ENCODE data around the gene INPP1.

Gene INPP1

GRCh38 chr2:190313880-190314279 is 29.5 kb upstream of the INPP1 start:
- no peak for DNase-seq
- H3K27me3 ChIP-seq (replicated peaks; ENCODE audit: control insufficient read depth, insufficient read depth, low read length, poor library complexity, severe bottlenecking), result no peaks in the 10 kb centered on the region
- peaks cover 4% of the 10 kb centered on the region for H3K36me3 ChIP-seq (ENCODE audit: control insufficient read depth, insufficient read depth, low read length)
- H3K4me3 ChIP-seq (ENCODE audit: insufficient read depth, low read depth, low read length, poor library complexity, severe bottlenecking), result no peak overlapping the region
- H3K9me3 ChIP-seq (ENCODE audit: control insufficient read depth, low read length), result no peaks in the 10 kb centered on the region
- H3K27ac ChIP-seq (ENCODE audit: insufficient read depth, low read length, poor library complexity, severe bottlenecking), result no peak overlapping the region
- peaks cover 2% of the 10 kb centered on the region for H3K4me1 ChIP-seq (ENCODE audit: control insufficient read depth, insufficient read depth, low read length, poor library complexity, severe bottlenecking)

DNA sequence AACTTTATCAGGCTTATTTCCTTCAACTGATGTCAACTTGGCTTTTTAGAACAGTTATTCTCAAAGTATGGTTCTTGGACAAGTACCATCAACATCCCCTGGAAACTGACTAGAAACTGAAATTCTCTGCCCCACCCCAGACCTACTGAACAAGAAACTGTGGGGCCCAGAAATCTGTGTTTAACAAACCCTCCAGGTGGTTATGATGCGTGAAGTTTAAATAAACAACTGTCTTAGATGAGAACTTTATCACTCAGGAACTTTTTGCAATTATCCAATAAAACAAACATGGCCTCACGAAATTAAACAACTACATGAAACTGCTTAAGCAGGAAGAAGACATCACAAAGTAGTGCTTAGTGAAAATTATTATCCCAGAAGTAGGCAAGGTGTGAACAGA is 28.1 kb upstream of the INPP1 start:
- Histone ChIP-seq H3K27me3 (replicated peaks; ENCODE audit: control insufficient read depth, insufficient read depth, low read length, poor library complexity, severe bottlenecking) (no peaks in the 10 kb centered on the region), H3K36me3 (ENCODE audit: control insufficient read depth, insufficient read depth, low read length) (no peaks in the 10 kb centered on the region), H3K27ac (ENCODE audit: insufficient read depth, low read length, poor library complexity, severe bottlenecking) (no peak overlapping the region), H3K9me3 (ENCODE audit: control insufficient read depth, low read length) (no peaks in the 10 kb centered on the region), H3K4me3 (ENCODE audit: insufficient read depth, low read depth, low read length, poor library complexity, severe bottlenecking) (no peak overlapping the region), H3K4me1 (ENCODE audit: control insufficient read depth, insufficient read depth, low read length, poor library complexity, severe bottlenecking) (peaks cover 7% of the 10 kb centered on the region)
- no peak for DNase-seq

- Histone ChIP-seq H3K4me3 (ENCODE audit: insufficient read depth, low read depth, low read length, poor library complexity, severe bottlenecking) (peak overlapping the region; percentile 72), H3K4me1 (ENCODE audit: control insufficient read depth, insufficient read depth, low read length, poor library complexity, severe bottlenecking) (peaks cover 15% of the 10 kb centered on the region), H3K27ac (ENCODE audit: insufficient read depth, low read length, poor library complexity, severe bottlenecking) (peak overlapping the region; percentile 67), H3K9me3 (ENCODE audit: control insufficient read depth, low read length) (no peaks in the 10 kb centered on the region), H3K36me3 (ENCODE audit: control insufficient read depth, insufficient read depth, low read length) (no peaks in the 10 kb centered on the region), H3K27me3 (replicated peaks; ENCODE audit: control insufficient read depth, insufficient read depth, low read length, poor library complexity, severe bottlenecking) (no peaks in the 10 kb centered on the region)
- DNase-seq, result no peak
Observed at GRCh38 chr2:190318514-190318913, 24.9 kb upstream of the INPP1 start.

GRCh38 chr2:190318931-190319554 is 24.3 kb upstream of the INPP1 start:
- Histone ChIP-seq H3K27me3 (replicated peaks; ENCODE audit: control insufficient read depth, insufficient read depth, low read length, poor library complexity, severe bottlenecking) (no peaks in the 10 kb centered on the region), H3K4me1 (ENCODE audit: control insufficient read depth, insufficient read depth, low read length, poor library complexity, severe bottlenecking) (peaks cover 15% of the 10 kb centered on the region), H3K27ac (ENCODE audit: insufficient read depth, low read length, poor library complexity, severe bottlenecking) (peak overlapping the region; percentile 67), H3K36me3 (ENCODE audit: control insufficient read depth, insufficient read depth, low read length) (no peaks in the 10 kb centered on the region), H3K9me3 (ENCODE audit: control insufficient read depth, low read length) (no peaks in the 10 kb centered on the region), H3K4me3 (ENCODE audit: insufficient read depth, low read depth, low read length, poor library complexity, severe bottlenecking) (peak overlapping the region; percentile 72)
- DNase-seq, result no peak

DNA sequence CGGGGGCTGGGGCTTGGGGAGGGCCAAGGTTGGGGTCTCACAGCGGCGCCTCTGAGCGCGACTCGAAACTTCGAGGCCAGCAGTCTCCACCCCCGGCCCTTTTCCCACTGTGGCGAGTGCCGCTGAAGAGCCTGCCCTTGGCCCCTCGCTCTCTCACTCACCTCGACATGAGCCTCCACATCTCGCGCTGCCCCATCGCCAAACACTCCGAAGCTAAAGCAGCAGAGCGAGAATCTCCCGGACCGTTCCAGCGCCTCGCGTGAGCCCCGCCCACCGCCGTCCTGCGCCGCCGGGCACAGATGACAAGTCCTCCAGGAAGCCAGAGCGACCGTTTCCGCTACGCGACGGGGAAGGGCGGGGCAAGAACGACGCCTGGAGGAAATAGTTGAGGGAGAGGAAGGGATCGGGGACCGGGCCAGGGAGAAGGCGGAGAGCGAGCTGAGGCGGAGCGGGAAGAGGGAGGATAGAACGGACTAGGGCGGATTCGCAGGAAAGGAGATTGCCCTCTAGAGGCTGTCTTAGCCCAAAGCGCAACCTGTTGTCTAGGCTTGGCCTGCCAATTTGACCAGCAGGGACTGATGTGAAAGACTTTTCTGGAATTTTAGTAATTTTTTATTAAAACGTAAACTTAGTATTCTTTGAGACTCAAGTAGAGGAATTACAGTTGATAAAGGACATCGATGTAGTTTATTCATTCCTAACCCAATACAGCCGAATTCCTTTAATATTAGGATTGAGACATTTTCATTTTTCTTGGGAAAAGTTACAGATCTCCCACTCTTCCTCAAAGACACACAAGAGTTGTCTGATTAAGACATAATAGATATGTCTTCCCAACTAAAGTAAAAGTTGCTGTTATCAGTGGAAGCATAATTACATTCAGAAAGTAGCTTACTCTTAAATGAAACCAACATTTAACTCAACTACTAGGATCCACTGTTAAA is 23.6 kb upstream of the INPP1 start, which contains the start of gene HIBCH:
TSS of gene HIBCH (minus strand) at position 272 of the 944 bp plus-strand sequence. CDS start at position 196, 76 bp downstream.
- peak; percentile 74 to 85 (median 77) for DNase-seq
- Histone ChIP-seq H3K27ac (ENCODE audit: insufficient read depth, low read length, poor library complexity, severe bottlenecking) (peak within 1 kb of the TSS; percentile 67), H3K27me3 (replicated peaks; ENCODE audit: control insufficient read depth, insufficient read depth, low read length, poor library complexity, severe bottlenecking) (no peaks in the 10 kb centered on the region), H3K4me1 (ENCODE audit: control insufficient read depth, insufficient read depth, low read length, poor library complexity, severe bottlenecking) (peaks cover 15% of the 10 kb centered on the region), H3K4me3 (ENCODE audit: insufficient read depth, low read depth, low read length, poor library complexity, severe bottlenecking) (peak within 1 kb of the TSS; percentile 72), H3K9me3 (ENCODE audit: control insufficient read depth, low read length) (no peaks in the 10 kb centered on the region), H3K36me3 (ENCODE audit: control insufficient read depth, insufficient read depth, low read length) (no peaks in the 10 kb centered on the region)

- no peak overlapping the region for H3K4me3 ChIP-seq (ENCODE audit: insufficient read depth, low read depth, low read length, poor library complexity, severe bottlenecking)
- no peaks in the 10 kb centered on the region for H3K9me3 ChIP-seq (ENCODE audit: control insufficient read depth, low read length)
- peak overlapping the region; percentile 67 for H3K27ac ChIP-seq (ENCODE audit: insufficient read depth, low read length, poor library complexity, severe bottlenecking)
- H3K27me3 ChIP-seq (replicated peaks; ENCODE audit: control insufficient read depth, insufficient read depth, low read length, poor library complexity, severe bottlenecking), result no peaks in the 10 kb centered on the region
- peaks cover 15% of the 10 kb centered on the region for H3K4me1 ChIP-seq (ENCODE audit: control insufficient read depth, insufficient read depth, low read length, poor library complexity, severe bottlenecking)
- H3K36me3 ChIP-seq (ENCODE audit: control insufficient read depth, insufficient read depth, low read length), result no peaks in the 10 kb centered on the region
- no peak for DNase-seq
Observed at GRCh38 chr2:190320696-190321095, 22.7 kb upstream of the INPP1 start.

DNA sequence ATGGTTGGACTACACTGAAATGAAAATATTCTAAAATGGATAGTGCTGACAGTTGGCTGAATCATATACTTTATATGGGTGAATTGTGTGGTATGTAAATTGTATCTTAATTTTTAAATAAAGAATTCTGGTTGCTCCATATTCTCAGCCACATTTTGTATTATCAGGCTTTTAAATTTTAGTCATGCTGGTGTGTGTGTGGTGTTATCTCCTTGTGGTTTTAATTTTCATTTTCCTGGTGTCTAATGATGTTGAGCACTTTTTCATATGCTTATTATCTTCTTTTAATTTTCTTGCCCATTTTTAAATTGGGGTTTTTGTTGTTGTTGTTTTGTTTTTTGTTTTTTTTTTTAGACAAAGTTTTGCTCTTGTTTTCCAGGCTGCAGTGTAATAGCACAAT is 20.0 kb upstream of the INPP1 start:
- no peaks in the 10 kb centered on the region for H3K27me3 ChIP-seq (replicated peaks; ENCODE audit: control insufficient read depth, insufficient read depth, low read length, poor library complexity, severe bottlenecking)
- no peak overlapping the region for H3K27ac ChIP-seq (ENCODE audit: insufficient read depth, low read length, poor library complexity, severe bottlenecking)
- no peaks in the 10 kb centered on the region for H3K9me3 ChIP-seq (ENCODE audit: control insufficient read depth, low read length)
- peaks cover 13% of the 10 kb centered on the region for H3K4me1 ChIP-seq (ENCODE audit: control insufficient read depth, insufficient read depth, low read length, poor library complexity, severe bottlenecking)
- no peak for DNase-seq
- no peak overlapping the region for H3K4me3 ChIP-seq (ENCODE audit: insufficient read depth, low read depth, low read length, poor library complexity, severe bottlenecking)
- no peaks in the 10 kb centered on the region for H3K36me3 ChIP-seq (ENCODE audit: control insufficient read depth, insufficient read depth, low read length)

DNA sequence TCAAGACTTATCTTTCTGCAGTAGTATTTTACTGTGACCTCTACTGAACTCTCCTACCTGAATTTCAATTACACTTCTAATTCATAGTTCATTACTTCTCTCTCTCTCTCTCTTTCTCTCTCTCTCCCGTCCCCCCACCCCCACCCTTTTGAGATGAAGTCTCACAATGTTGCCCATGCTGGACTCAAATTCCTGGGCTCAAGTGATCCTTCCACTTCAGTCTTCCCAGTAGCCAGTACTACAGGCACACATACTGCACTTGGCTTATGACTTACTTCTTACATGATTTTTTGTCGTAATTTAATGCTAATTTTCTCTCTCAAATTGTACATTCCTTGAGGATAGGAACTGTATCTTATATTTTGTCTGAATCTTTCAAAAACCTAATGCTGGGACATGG is 17.8 kb upstream of the INPP1 start:
- Histone ChIP-seq H3K4me3 (ENCODE audit: insufficient read depth, low read depth, low read length, poor library complexity, severe bottlenecking) (no peak overlapping the region), H3K9me3 (ENCODE audit: control insufficient read depth, low read length) (no peaks in the 10 kb centered on the region), H3K4me1 (ENCODE audit: control insufficient read depth, insufficient read depth, low read length, poor library complexity, severe bottlenecking) (peaks cover 5% of the 10 kb centered on the region), H3K27ac (ENCODE audit: insufficient read depth, low read length, poor library complexity, severe bottlenecking) (no peak overlapping the region), H3K27me3 (replicated peaks; ENCODE audit: control insufficient read depth, insufficient read depth, low read length, poor library complexity, severe bottlenecking) (no peaks in the 10 kb centered on the region), H3K36me3 (ENCODE audit: control insufficient read depth, insufficient read depth, low read length) (no peaks in the 10 kb centered on the region)
- DNase-seq, result no peak

- Histone ChIP-seq H3K9me3 (ENCODE audit: control insufficient read depth, low read length) (no peaks in the 10 kb centered on the region), H3K27me3 (replicated peaks; ENCODE audit: control insufficient read depth, insufficient read depth, low read length, poor library complexity, severe bottlenecking) (no peaks in the 10 kb centered on the region)
Observed at GRCh38 chr2:190327867-190328572, 15.4 kb upstream of the INPP1 start.

More at GRCh38 chr2:190327867-190328572, 15.4 kb upstream of the INPP1 start:
- Histone ChIP-seq H3K4me3 (ENCODE audit: insufficient read depth, low read depth, low read length, poor library complexity, severe bottlenecking) (no peak overlapping the region), H3K36me3 (ENCODE audit: control insufficient read depth, insufficient read depth, low read length) (no peaks in the 10 kb centered on the region), H3K27ac (ENCODE audit: insufficient read depth, low read length, poor library complexity, severe bottlenecking) (no peak overlapping the region), H3K4me1 (ENCODE audit: control insufficient read depth, insufficient read depth, low read length, poor library complexity, severe bottlenecking) (no peaks in the 10 kb centered on the region)
- DNase-seq, result no peak
